ENCODE results near the gene BRD7.

The BRD7 gene

DNA sequence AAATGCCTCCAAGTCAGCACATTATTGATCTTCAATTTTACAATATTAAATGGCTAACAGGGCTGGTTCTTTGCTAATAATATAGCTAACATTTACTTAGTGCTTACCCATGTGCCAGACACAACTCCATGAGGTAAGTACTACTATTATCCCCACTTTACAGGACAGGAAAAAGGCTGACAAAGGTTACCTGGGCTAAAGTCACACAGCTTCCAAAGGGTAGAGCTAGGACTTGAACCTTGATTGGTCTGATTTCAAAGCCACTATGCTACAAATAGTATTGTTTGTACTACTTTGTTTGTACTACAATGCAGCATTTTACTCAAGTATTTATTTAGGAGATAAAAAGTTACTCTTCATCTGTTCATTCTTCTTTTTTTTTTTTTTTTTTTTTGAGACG is 31.9 kb downstream of the BRD7 start:
- DNase-seq (ENCODE audit: low spot score), result no peak
- TF ChIP-seq, protein P1, sequence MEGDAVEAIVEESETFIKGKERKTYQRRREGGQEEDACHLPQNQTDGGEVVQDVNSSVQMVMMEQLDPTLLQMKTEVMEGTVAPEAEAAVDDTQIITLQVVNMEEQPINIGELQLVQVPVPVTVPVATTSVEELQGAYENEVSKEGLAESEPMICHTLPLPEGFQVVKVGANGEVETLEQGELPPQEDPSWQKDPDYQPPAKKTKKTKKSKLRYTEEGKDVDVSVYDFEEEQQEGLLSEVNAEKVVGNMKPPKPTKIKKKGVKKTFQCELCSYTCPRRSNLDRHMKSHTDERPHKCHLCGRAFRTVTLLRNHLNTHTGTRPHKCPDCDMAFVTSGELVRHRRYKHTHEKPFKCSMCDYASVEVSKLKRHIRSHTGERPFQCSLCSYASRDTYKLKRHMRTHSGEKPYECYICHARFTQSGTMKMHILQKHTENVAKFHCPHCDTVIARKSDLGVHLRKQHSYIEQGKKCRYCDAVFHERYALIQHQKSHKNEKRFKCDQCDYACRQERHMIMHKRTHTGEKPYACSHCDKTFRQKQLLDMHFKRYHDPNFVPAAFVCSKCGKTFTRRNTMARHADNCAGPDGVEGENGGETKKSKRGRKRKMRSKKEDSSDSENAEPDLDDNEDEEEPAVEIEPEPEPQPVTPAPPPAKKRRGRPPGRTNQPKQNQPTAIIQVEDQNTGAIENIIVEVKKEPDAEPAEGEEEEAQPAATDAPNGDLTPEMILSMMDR (IDR thresholded peaks at IDR 0.05; ENCODE audit: extremely low read depth, missing control alignments), result no peak

DNA sequence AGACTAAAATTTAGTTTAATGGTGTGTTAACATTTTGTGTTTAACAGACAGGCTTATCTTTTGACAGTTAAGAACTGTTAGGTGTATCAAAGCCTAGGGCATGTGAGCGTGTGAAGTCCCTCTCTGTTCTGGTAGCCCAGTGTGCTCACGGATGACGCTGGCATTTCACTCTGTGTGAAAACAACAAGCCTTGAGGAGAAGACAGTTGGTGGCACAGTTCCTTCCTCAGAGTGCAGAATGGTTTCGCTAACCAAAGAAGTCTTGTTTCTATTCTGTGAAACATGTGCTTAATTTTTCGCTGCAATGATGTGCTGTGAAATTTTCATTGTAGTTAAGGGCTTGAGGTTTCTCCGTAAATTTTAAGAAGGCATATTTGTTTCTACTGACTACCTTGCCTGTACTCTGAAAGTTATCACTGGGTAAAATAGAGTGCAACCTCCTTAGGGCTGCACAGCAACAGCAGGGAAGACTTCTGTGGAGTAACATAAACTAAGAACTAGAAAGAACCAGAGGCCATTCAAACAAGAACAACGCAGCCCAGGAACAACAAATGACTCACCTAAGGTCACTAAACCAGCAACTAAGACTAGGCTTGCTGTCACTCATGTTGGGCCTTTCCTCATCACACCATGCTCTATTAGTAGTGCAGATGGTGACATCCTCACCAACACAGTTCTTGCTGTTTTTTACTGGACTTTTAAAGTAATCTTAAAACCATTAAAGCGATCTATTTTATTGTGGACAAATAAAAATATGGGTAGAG is 33.4 kb downstream of the BRD7 start:
- TF ChIP-seq, protein P1 (IDR thresholded peaks at IDR 0.05; ENCODE audit: extremely low read depth, missing control alignments), result no peak
- DNase-seq (ENCODE audit: low spot score), result no peak

DNA sequence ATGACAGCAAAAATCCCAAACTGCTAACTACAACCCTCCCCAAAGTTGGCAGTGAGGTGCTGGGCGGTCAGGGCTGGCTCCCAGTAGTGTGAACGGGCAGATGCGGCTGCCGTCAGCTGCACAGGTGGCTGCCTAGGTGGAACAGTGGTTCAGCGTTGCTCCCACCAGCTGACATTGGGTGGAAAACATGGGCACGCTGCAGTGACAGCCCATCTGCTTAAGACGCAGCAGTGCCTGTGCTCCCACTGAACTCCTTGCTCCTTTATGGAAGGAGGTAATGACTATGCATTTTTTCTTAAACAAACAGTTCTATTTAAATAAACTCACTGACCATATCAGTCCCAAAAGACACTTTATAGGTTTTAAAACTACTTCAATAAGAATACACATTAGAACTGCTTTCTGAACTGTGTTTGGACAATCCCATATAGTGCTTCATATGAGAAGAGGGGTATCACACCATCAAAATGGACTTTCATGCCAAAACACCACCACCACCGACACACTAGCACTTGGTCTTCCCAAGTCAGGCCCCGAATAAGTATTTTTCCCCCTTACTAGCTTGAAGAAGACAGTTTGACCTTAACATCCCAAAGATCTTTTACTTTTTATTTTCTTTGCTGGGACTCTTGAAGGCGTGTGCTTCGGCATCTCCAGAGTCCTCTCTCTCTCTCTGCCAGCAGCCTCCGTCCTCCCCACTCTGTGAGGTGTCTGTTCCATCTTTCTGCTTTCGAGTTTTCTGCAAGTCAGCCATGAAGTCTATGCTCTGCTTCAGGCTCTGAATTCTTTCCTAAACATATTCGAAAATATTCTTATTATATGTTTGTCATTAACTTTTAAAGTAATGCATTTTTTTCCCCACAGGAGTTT is 34.4 kb downstream of the BRD7 start:
- TF ChIP-seq, protein P1 (IDR thresholded peaks at IDR 0.05; ENCODE audit: extremely low read depth, missing control alignments), result no peak
- DNase-seq (ENCODE audit: low spot score), result no peak

DNA sequence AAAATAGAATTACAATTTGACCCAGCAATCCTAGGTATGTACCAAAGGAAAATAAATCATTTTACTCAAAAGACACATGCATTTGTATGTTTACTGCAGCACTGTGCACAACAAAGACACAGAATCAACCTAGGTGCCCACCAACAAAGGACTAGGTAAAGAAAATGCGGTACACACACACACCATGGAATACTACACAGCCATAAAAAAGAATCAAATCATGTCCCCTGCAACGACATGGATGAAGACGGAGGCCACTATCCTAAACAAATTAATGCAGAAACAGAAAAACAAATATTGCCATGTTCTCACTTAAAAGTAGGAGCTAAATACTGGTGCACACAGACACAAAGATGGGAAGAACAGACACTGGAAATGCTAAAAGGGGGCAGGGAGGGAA is 36.2 kb downstream of the BRD7 start:
- no peak for DNase-seq (ENCODE audit: low spot score)
- TF ChIP-seq, protein P1 (IDR thresholded peaks at IDR 0.05; ENCODE audit: extremely low read depth, missing control alignments), result no peak

DNA sequence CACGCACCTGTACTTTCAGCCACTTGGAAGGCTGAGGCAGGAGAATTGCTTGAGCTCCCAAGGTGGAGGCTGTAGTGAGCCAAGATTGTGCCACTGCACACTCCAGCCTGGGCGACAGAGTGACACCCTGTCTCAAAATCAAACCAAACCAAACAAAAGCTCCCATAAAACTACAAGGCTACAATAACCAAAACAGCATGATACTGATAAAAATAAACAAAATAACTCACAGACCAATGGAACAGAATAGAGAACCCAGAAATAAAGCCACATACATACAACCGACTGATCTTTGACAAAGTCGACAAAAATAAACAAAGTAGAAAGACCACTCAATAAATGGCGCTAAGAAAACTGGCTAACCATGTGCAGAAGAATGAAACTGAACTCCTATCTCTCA is 37.2 kb downstream of the BRD7 start:
- TF ChIP-seq, protein P1 (IDR thresholded peaks at IDR 0.05; ENCODE audit: extremely low read depth, missing control alignments), result no peak
- no peak for DNase-seq (ENCODE audit: low spot score)

DNA sequence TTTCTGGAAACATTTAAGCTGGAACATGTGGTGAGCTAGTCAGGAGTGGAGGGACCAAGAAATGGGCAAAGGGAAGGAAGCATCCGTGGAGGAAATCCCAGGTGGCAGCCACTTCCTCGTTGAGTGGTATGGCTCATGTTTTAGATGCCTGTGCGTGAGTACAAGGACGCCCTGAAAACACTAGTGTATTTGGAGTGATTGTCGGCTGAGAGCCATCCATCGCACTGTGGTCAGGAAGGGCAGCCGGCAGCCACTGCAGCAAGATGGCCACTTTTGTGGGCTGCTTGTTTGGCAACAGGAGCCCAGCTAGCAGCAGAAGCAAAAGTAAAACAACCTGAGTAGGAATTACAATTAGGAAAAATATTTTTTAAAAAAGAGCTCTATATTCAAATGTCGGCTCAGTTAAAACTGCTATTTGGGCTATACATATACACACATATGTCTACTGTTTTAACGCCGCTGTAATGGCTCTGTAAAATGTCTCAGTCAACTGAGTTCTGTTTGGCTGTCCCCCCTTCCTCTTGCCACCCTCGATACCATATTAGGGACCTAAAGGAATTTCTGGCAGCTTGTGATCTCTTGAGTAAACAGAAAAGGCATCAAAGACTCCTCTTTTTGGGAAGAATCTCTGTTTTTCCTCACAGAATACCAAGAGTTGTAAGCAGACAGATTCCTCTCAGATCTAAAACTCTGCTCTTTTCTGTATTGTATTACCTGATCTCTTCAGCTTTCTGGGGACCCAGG is 39.2 kb downstream of the BRD7 start:
- TF ChIP-seq, protein P1 (IDR thresholded peaks at IDR 0.05; ENCODE audit: extremely low read depth, missing control alignments), result no peak
- DNase-seq (ENCODE audit: low spot score), result no peak
